HG02938 (cell line): Measurements from ENCODE around the gene PSMA6.
"Not testable (repeated sequence)": the region's sequence is repeated elsewhere in the genome, so short reads cannot be mapped to it uniquely, and the experiment has no call there.

ENCODE experiments used
- ATAC-seq: cut with Tn5 transposase; IDR thresholded peaks from one replicate; pipeline ENCODE4 v1.9.1; 2021; ENCODE audit warnings: mild to moderate bottlenecking, moderate library complexity; ENCODE audit not compliant: unreplicated experiment

PSMA6 gene

GRCh38 chr14:35292051-35292769 is at the start of gene PSMA6:
PSMA6 (plus strand) TSS chr14:35292382; CDS start chr14:35292477, 95 bp downstream.
- peak; percentile 80 for ATAC-seq

GRCh38 chr14:35242599-35243311 is 49.4 kb upstream of the PSMA6 start:
- ATAC-seq, result no peak

- ATAC-seq, result no peak
Measured at GRCh38 chr14:35243956-35244355, 48.2 kb upstream of the PSMA6 start.

GRCh38 chr14:35244542-35244941 is 47.6 kb upstream of the PSMA6 start:
- no peak for ATAC-seq

- ATAC-seq, result no peak
Measured at GRCh38 chr14:35245051-35245450, 47.1 kb upstream of the PSMA6 start.

- no peak for ATAC-seq
Measured at GRCh38 chr14:35247777-35248475, 44.3 kb upstream of the PSMA6 start.

- ATAC-seq, result no peak
Measured at GRCh38 chr14:35248476-35248788, 43.8 kb upstream of the PSMA6 start.

- ATAC-seq, result no peak
Measured at GRCh38 chr14:35250319-35250718, 41.9 kb upstream of the PSMA6 start.

- ATAC-seq, result no peak
Measured at GRCh38 chr14:35252451-35252868, 39.7 kb upstream of the PSMA6 start.

- ATAC-seq, result not testable (repeated sequence)
Measured at GRCh38 chr14:35253056-35253455, 39.1 kb upstream of the PSMA6 start.

- ATAC-seq, result not testable (repeated sequence)
Measured at GRCh38 chr14:35254034-35254622, 38.1 kb upstream of the PSMA6 start.

- no peak for ATAC-seq
Measured at GRCh38 chr14:35254736-35255135, 37.4 kb upstream of the PSMA6 start.

GRCh38 chr14:35255711-35256110 is 36.5 kb upstream of the PSMA6 start:
- ATAC-seq, result no peak

GRCh38 chr14:35257809-35258208 is 34.4 kb upstream of the PSMA6 start:
- ATAC-seq, result no peak

GRCh38 chr14:35258420-35258819 is 33.8 kb upstream of the PSMA6 start:
- no peak for ATAC-seq

- ATAC-seq, result no peak
Measured at GRCh38 chr14:35261774-35262173, 30.4 kb upstream of the PSMA6 start.

- ATAC-seq, result no peak
Measured at GRCh38 chr14:35262436-35262835, 29.7 kb upstream of the PSMA6 start.

GRCh38 chr14:35268946-35269345 is 23.2 kb upstream of the PSMA6 start:
- no peak for ATAC-seq

GRCh38 chr14:35274805-35275204 is 17.4 kb upstream of the PSMA6 start:
- ATAC-seq, result no peak

- ATAC-seq, result no peak
Measured at GRCh38 chr14:35277179-35277578, 15.0 kb upstream of the PSMA6 start.

- no peak for ATAC-seq
Measured at GRCh38 chr14:35279369-35279768, 12.8 kb upstream of the PSMA6 start.

GRCh38 chr14:35281341-35281740 is 10.8 kb upstream of the PSMA6 start:
- ATAC-seq, result no peak
